ENCODE results near the gene GEMIN2.

GRCh38 chr14:39145266-39145966, 31.3 kb downstream of the GEMIN2 start:
- TF ChIP-seq FOXA1 (IDR thresholded peaks at IDR 0.05) (no peak), TARDBP (IDR thresholded peaks at IDR 0.05) (no peak), NFRKB (IDR thresholded peaks at IDR 0.05) (no peak), SUZ12 (IDR thresholded peaks at IDR 0.05) (no peak), ELF4 (IDR thresholded peaks at IDR 0.05) (no peak), SP1 (IDR thresholded peaks at IDR 0.05) (no peak), HDGF (IDR thresholded peaks at IDR 0.05; ENCODE audit: borderline replicate concordance) (no peak)
- TF ChIP-seq, protein P1, sequence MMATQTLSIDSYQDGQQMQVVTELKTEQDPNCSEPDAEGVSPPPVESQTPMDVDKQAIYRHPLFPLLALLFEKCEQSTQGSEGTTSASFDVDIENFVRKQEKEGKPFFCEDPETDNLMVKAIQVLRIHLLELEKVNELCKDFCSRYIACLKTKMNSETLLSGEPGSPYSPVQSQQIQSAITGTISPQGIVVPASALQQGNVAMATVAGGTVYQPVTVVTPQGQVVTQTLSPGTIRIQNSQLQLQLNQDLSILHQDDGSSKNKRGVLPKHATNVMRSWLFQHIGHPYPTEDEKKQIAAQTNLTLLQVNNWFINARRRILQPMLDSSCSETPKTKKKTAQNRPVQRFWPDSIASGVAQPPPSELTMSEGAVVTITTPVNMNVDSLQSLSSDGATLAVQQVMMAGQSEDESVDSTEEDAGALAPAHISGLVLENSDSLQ (IDR thresholded peaks at IDR 0.05) = peak; percentile 38; the same call in 1 of the 2 replicates
